ENCODE results near the gene COLQ. TPM values are rescaled to one million over a fixed set of nuclear protein-coding genes. Genes with fewer than 3 reads are reported as not detected.

The COLQ gene
- total RNA-seq, 1 experiment from 2014 or later: 1.3 TPM

GRCh38 chr3:15470849-15471248, 50.7 kb downstream of the COLQ start:
- CTCF ChIA-PET: no interaction called here
- Mint-ChIP-seq H3K4me1 (ENCODE audit: low read depth, unreplicated experiment) (no peaks in the 10 kb centered on the region), H3K9me3 (ENCODE audit: low read depth, unreplicated experiment) (no peaks in the 10 kb centered on the region), H3K36me3 (ENCODE audit: insufficient read depth, unreplicated experiment) (no peaks in the 10 kb centered on the region), H3K27ac (ENCODE audit: unreplicated experiment) (no peak overlapping the region), H3K4me3 (ENCODE audit: low read depth, unreplicated experiment) (no peak overlapping the region), H3K27me3 (ENCODE audit: unreplicated experiment) (no peaks in the 10 kb centered on the region)
- intact Hi-C loops (cut with micrococcal nuclease; ENCODE audit: unreplicated experiment): no loop called here
- BruUV-seq (replicated peaks): no TSS peak
- no peak for DNase-seq
- TF ChIP-seq, protein P1, sequence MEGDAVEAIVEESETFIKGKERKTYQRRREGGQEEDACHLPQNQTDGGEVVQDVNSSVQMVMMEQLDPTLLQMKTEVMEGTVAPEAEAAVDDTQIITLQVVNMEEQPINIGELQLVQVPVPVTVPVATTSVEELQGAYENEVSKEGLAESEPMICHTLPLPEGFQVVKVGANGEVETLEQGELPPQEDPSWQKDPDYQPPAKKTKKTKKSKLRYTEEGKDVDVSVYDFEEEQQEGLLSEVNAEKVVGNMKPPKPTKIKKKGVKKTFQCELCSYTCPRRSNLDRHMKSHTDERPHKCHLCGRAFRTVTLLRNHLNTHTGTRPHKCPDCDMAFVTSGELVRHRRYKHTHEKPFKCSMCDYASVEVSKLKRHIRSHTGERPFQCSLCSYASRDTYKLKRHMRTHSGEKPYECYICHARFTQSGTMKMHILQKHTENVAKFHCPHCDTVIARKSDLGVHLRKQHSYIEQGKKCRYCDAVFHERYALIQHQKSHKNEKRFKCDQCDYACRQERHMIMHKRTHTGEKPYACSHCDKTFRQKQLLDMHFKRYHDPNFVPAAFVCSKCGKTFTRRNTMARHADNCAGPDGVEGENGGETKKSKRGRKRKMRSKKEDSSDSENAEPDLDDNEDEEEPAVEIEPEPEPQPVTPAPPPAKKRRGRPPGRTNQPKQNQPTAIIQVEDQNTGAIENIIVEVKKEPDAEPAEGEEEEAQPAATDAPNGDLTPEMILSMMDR (IDR thresholded peaks at IDR 0.05; ENCODE audit: unreplicated experiment): no peak

DNA sequence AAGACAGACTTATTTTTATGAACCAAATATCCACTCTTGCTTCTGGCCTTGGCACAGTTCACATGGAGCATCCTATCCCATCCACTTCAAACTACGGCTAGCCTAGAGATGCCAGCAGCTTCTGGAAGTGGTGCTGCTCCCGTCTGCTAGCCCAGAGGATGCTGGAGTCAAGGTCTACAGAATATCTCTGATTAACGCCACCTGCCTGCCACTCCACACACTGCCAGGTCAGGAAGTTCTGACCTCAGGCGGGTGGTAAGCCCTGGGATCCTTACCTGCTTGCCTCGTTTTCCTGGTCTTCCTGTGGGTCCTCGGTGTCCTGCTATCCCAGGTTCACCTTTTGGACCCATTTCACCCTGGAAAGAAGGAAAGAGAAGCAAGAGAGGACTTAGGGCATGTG, 51.2 kb downstream of the COLQ start:
- no peaks in the 10 kb centered on the region for H3K27me3 Mint-ChIP-seq (ENCODE audit: unreplicated experiment)
- TF ChIP-seq, protein P1 (IDR thresholded peaks at IDR 0.05; ENCODE audit: unreplicated experiment): no peak
- CTCF ChIA-PET: interaction anchor here (0.6 kb wide), 1 partner anchor 763 kb away, joined by 3 read pairs; no protein-coding TSS in a partner anchor
- DNase-seq: no peak
- intact Hi-C loops (cut with micrococcal nuclease; ENCODE audit: unreplicated experiment): no loop called here
- H3K4me3 Mint-ChIP-seq (ENCODE audit: low read depth, unreplicated experiment): no peak overlapping the region
- H3K9me3 Mint-ChIP-seq (ENCODE audit: low read depth, unreplicated experiment): no peaks in the 10 kb centered on the region
- no peaks in the 10 kb centered on the region for H3K4me1 Mint-ChIP-seq (ENCODE audit: low read depth, unreplicated experiment)
- no TSS peak for BruUV-seq (replicated peaks)
- H3K36me3 Mint-ChIP-seq (ENCODE audit: insufficient read depth, unreplicated experiment): no peaks in the 10 kb centered on the region
- no peak overlapping the region for H3K27ac Mint-ChIP-seq (ENCODE audit: unreplicated experiment)

- intact Hi-C loops (cut with micrococcal nuclease; ENCODE audit: unreplicated experiment): no loop called here
- Mint-ChIP-seq H3K4me1 (ENCODE audit: low read depth, unreplicated experiment) (no peaks in the 10 kb centered on the region), H3K27ac (ENCODE audit: unreplicated experiment) (no peak overlapping the region), H3K9me3 (ENCODE audit: low read depth, unreplicated experiment) (no peaks in the 10 kb centered on the region), H3K4me3 (ENCODE audit: low read depth, unreplicated experiment) (no peak overlapping the region), H3K27me3 (ENCODE audit: unreplicated experiment) (peaks cover 8% of the 10 kb centered on the region), H3K36me3 (ENCODE audit: insufficient read depth, unreplicated experiment) (no peaks in the 10 kb centered on the region)
- no peak for DNase-seq
- BruUV-seq (replicated peaks): no TSS peak
- CTCF ChIA-PET: no interaction called here
- TF ChIP-seq, protein P1 (IDR thresholded peaks at IDR 0.05; ENCODE audit: unreplicated experiment): no peak
Measured at GRCh38 chr3:15467227-15468181, 54.0 kb downstream of the COLQ start.

- intact Hi-C loops (cut with micrococcal nuclease; ENCODE audit: unreplicated experiment): no loop called here
- Mint-ChIP-seq H3K36me3 (ENCODE audit: insufficient read depth, unreplicated experiment) (no peaks in the 10 kb centered on the region), H3K9me3 (ENCODE audit: low read depth, unreplicated experiment) (no peaks in the 10 kb centered on the region)
Measured at GRCh38 chr3:15465876-15466585, 55.5 kb downstream of the COLQ start.

More at GRCh38 chr3:15465876-15466585, 55.5 kb downstream of the COLQ start:
- DNase-seq: no peak
- Mint-ChIP-seq H3K4me3 (ENCODE audit: low read depth, unreplicated experiment) (no peak overlapping the region), H3K27me3 (ENCODE audit: unreplicated experiment) (peaks cover 15% of the 10 kb centered on the region), H3K27ac (ENCODE audit: unreplicated experiment) (no peak overlapping the region), H3K4me1 (ENCODE audit: low read depth, unreplicated experiment) (no peaks in the 10 kb centered on the region)
- no TSS peak for BruUV-seq (replicated peaks)
- TF ChIP-seq, protein P1 (IDR thresholded peaks at IDR 0.05; ENCODE audit: unreplicated experiment): no peak
- CTCF ChIA-PET: no interaction called here
